Endodermal cell (in vitro differentiated cells): ENCODE data around the gene BMPER. TPM values are rescaled to one million over a fixed set of nuclear protein-coding genes. Genes with fewer than 3 reads are reported as not detected.

Source experiments
- DNase-seq: peaks from one replicate; pipeline ENCODE4 v3.0.0-alpha.2; 2017
- H3K27ac ChIP-seq: 2 replicates; pipeline ENCODE4 v1.5.1; 2013; ENCODE audit warnings: mild to moderate bottlenecking, low read depth, low read length, moderate library complexity
- H3K27me3 ChIP-seq: 2 replicates; pipeline ENCODE4 v1.6.1; 2013; ENCODE audit warnings: mild to moderate bottlenecking, low read length, moderate library complexity; ENCODE audit not compliant: insufficient read depth, control insufficient read depth, poor library complexity, severe bottlenecking
- H3K36me3 ChIP-seq: 2 replicates; pipeline ENCODE4 v1.7.0; 2013; ENCODE audit warnings: mild to moderate bottlenecking, low read length, moderate library complexity; ENCODE audit not compliant: control insufficient read depth, insufficient read depth
- H3K4me1 ChIP-seq: one replicate; pipeline ENCODE4 v1.7.0; 2013; ENCODE audit warnings: low read length; ENCODE audit not compliant: control insufficient read depth, insufficient read depth
- H3K4me3 ChIP-seq: 2 replicates; pipeline ENCODE4 v1.5.1; 2013; ENCODE audit warnings: mild to moderate bottlenecking, low read length, moderate library complexity
- H3K9ac ChIP-seq: 2 replicates; pipeline ENCODE4 v1.6.1; 2013; ENCODE audit warnings: mild to moderate bottlenecking, low read length, moderate library complexity; ENCODE audit not compliant: poor library complexity, severe bottlenecking; ENCODE audit errors: extremely low read depth
- H3K9me3 ChIP-seq: 2 replicates; pipeline ENCODE4 v1.6.1; 2013; ENCODE audit warnings: mild to moderate bottlenecking, low read length, moderate library complexity; ENCODE audit not compliant: control insufficient read depth
- H3K27ac Mint-ChIP-seq: 2 replicates; pipeline ENCODE4 v1.8.0; 2020; ENCODE audit warnings: mixed read lengths
- H3K27me3 Mint-ChIP-seq: 2 replicates; pipeline ENCODE4 v1.8.0; 2021; ENCODE audit warnings: mild to moderate bottlenecking, mixed read lengths; ENCODE audit not compliant: insufficient read depth
- H3K36me3 Mint-ChIP-seq: 2 replicates; pipeline ENCODE4 v1.8.0; 2020; ENCODE audit warnings: low read depth, mixed read lengths
- H3K4me1 Mint-ChIP-seq: 2 replicates; pipeline ENCODE4 v1.8.0; 2020; ENCODE audit warnings: mixed read lengths
- H3K4me3 Mint-ChIP-seq: 2 replicates; pipeline ENCODE4 v1.8.0; 2020; ENCODE audit warnings: mild to moderate bottlenecking, moderate library complexity, mixed read lengths
- H3K9me3 Mint-ChIP-seq: 2 replicates; pipeline ENCODE4 v1.8.0; 2020; ENCODE audit warnings: mild to moderate bottlenecking, mixed read lengths
- WGBS, 2 experiments: methylation state at CpG; one replicate each; pipeline versions ENCODE4 v1.1.5 to v1.1.7; 2013; ENCODE audit warnings: missing lambda C conversion rate in 2 of 2, mixed read lengths in 1 of 2; ENCODE audit not compliant: insufficient coverage in 1 of 2, insufficient read length in 1 of 2; 5-methylcytosine and 5-hydroxymethylcytosine counted together
- total RNA-seq, 2 donors: library from RNA; stranded (reverse); fragmentation: NEBNext Ultra II Directional in 1 of 2; extraction: Animal tissue kit (Norgen Biotek cat#: 25700) in 1 of 2; gene quantifications; 2 replicates in 1 of 2; 3 replicates in 1 of 2; pipeline ENCODE4 v1.2.1, GENCODE V29; 2021
- TF ChIP-seq, protein P1 (sequence below): fragments of 200-600 bp; sonication (generic); conservative IDR thresholded peaks from 2 replicates; pipeline ENCODE4 v1.5.0; 2021; ENCODE audit warnings: antibody characterized with exemption, mild to moderate bottlenecking

BMPER gene
- total RNA-seq, 2 donors from 2014 or later = 71.2 to 72.2 TPM

DNA sequence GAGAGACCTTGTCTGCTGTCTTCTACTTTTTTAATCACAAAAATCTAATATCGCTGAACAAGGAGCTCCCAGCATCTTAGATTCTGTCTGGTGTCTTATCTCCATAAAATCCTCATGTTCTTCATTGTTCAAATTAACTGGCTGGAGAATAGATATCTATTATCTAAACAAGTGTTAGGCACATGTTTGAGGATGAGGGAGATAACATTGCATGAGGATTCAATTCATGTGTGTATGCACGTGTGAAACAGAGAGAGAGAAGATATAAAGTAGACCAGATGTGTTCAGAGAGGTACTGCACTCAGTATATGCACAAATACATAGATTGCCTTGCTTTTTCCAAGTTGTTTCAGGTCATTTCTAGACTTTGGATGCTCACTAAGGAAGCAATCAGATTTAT is 5.4 kb downstream of the BMPER start:
- Mint-ChIP-seq H3K27me3 (peaks cover 31% of the 10 kb centered on the region), H3K9me3 (no peaks in the 10 kb centered on the region), H3K36me3 (peaks cover 76% of the 10 kb centered on the region)

DNA sequence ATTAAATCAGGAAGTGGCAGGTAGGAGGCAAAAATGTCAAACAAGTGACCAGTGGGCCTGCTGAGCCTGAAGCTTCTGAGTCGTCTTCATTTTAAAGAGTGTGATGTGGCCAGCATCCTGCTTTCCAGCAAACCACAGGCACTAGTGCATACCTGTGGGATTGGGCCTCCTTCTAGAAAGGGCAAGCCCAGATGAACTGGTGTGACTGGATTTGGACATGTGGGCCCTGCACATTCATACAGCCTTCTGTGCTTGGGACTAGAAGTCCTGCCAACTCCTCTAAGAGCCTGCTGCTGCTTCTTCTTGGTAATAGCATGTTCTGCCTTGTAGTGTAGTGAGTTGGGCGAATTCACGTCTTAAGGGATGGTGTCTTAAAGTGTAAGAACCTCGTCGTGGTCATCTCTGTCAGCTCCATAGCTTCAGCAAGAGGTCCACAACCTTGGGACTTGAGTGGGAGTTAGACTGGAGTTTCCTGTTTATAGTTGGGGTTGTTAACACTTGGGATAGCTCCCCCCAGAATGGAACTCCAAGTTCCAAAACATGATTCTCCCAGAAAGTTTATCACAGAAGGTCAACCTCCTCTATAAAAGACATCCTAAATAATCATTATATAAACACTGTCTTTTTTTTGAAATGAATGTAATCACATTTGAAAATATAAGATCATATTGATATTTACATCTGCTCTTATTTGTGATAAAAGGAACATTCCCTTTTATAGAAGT is 11.2 kb downstream of the BMPER start:
- Mint-ChIP-seq H3K4me3 (no peak overlapping the region), H3K9me3 (no peaks in the 10 kb centered on the region), H3K36me3 (peaks cover 77% of the 10 kb centered on the region), H3K27me3 (no peaks in the 10 kb centered on the region), H3K27ac (no peak overlapping the region), H3K4me1 (peaks cover 13% of the 10 kb centered on the region)
- peaks cover 7% of the 10 kb centered on the region for H3K36me3 ChIP-seq
- no peak overlapping the region for H3K4me3 ChIP-seq
- peaks cover 4% of the 10 kb centered on the region for H3K4me1 ChIP-seq
- no peak for DNase-seq
- no peak overlapping the region for H3K9ac ChIP-seq
- H3K9me3 ChIP-seq = no peaks in the 10 kb centered on the region
- H3K27me3 ChIP-seq = no peaks in the 10 kb centered on the region
- TF ChIP-seq, protein P1, sequence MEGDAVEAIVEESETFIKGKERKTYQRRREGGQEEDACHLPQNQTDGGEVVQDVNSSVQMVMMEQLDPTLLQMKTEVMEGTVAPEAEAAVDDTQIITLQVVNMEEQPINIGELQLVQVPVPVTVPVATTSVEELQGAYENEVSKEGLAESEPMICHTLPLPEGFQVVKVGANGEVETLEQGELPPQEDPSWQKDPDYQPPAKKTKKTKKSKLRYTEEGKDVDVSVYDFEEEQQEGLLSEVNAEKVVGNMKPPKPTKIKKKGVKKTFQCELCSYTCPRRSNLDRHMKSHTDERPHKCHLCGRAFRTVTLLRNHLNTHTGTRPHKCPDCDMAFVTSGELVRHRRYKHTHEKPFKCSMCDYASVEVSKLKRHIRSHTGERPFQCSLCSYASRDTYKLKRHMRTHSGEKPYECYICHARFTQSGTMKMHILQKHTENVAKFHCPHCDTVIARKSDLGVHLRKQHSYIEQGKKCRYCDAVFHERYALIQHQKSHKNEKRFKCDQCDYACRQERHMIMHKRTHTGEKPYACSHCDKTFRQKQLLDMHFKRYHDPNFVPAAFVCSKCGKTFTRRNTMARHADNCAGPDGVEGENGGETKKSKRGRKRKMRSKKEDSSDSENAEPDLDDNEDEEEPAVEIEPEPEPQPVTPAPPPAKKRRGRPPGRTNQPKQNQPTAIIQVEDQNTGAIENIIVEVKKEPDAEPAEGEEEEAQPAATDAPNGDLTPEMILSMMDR = no peak
- H3K27ac ChIP-seq = no peak overlapping the region
- WGBS, 2 experiments = 90 to 91% methylated on average over 5 of the region's 5 CpGs

More for the DNA sequence above, 5.4 kb downstream of the BMPER start:
- no peak overlapping the region for H3K9ac ChIP-seq
- H3K27ac Mint-ChIP-seq = no peak overlapping the region
- no peak for DNase-seq
- no peak overlapping the region for H3K4me3 Mint-ChIP-seq
- H3K27me3 ChIP-seq = peaks cover 10% of the 10 kb centered on the region
- H3K9me3 ChIP-seq = no peaks in the 10 kb centered on the region
- no peak overlapping the region for H3K4me3 ChIP-seq
- H3K27ac ChIP-seq = no peak overlapping the region
- H3K4me1 Mint-ChIP-seq = peaks cover 21% of the 10 kb centered on the region
- peaks cover 8% of the 10 kb centered on the region for H3K36me3 ChIP-seq
- WGBS, 2 experiments = 86 to 92% methylated on average over 1 to 2 of the region's 2 CpGs
- TF ChIP-seq, protein P1 = no peak
- H3K4me1 ChIP-seq = peaks cover 9% of the 10 kb centered on the region

DNA sequence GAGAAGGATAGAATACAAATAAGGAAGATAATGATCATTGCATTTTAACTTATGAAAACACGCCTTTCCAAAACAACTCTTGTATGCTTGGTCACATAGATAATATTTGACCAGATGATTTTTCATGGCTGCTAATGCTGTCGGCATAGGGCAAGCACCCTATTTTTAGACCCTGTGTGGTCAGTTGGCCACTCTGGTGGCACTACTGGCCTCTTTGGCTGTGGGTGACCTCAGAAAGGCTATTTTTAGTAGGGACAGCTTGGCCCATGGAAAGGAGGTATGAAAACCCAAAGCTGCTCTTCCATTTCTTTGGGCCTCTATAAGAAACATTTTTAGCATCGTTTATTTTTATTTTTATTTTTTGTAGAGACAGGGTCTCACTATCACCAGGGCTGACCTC is 12.3 kb downstream of the BMPER start:
- no peak overlapping the region for H3K27ac ChIP-seq
- H3K27me3 Mint-ChIP-seq = no peaks in the 10 kb centered on the region
- H3K36me3 Mint-ChIP-seq = peaks cover 71% of the 10 kb centered on the region
- H3K36me3 ChIP-seq = peaks cover 6% of the 10 kb centered on the region
- no peaks in the 10 kb centered on the region for H3K9me3 Mint-ChIP-seq
- no peak for DNase-seq
- WGBS, 2 experiments = 96% methylated on average over 2 of the region's 3 CpGs; no CpG with 5 or more reads in 1 of the 2 experiments
- H3K9ac ChIP-seq = no peak overlapping the region
- peaks cover 4% of the 10 kb centered on the region for H3K4me1 ChIP-seq
- H3K4me1 Mint-ChIP-seq = peaks cover 13% of the 10 kb centered on the region
- TF ChIP-seq, protein P1 = no peak
- H3K27me3 ChIP-seq = no peaks in the 10 kb centered on the region
- H3K4me3 Mint-ChIP-seq = no peak overlapping the region
- H3K27ac Mint-ChIP-seq = no peak overlapping the region
- no peaks in the 10 kb centered on the region for H3K9me3 ChIP-seq
- H3K4me3 ChIP-seq = no peak overlapping the region
